HG03575 (cell line): ENCODE measurements around the gene DUSP10.

Experiments
- ATAC-seq: cut with Tn5 transposase; IDR thresholded peaks from one replicate; pipeline ENCODE4 v1.9.1; 2021; ENCODE audit not compliant: unreplicated experiment, insufficient number of reproducible peaks, low FRiP score; ENCODE audit errors: extremely low read depth

Gene DUSP10

GRCh38 chr1:221675880-221676800 lies 65.7 kb downstream of the DUSP10 start:
- no peak for ATAC-seq

DNA sequence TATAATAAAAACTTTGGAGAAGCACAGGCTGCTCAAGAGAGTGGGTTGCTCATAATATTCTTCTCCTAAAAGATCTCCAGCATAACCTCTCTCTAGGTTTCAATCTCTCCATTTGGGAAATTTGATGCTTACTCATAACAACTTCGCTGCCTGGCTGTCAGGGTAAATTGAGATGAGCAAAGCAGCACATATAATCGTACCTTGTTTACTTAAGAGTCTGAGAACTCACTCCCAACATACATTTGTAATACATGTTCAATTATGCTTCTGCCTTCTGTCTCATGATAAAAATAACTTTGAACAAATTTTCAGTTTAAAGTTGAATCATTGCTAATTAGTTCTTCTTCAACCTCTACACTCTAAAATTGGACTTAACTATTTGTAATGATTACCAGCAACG lies 68.9 kb downstream of the DUSP10 start:
- ATAC-seq = no peak

GRCh38 chr1:221672239-221672645 lies 69.6 kb downstream of the DUSP10 start:
- no peak for ATAC-seq

DNA sequence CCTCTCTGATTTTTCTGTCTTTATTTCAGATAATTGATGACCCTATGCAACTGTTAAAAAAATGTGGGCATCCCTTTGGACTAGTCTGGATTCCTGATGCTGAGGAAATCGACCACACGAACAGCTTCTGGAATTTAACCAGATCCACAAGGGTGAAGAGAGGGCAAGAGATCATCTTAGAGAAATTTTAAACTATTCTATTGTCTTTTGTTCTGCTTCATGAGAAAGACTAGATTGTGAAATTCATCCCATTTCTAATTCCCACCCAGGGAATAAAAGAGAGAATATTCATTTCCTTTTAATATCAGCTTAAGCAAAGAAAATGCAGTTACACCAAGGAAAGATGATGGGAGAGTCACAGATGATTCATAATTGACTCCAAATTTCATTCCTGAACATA lies 71.8 kb downstream of the DUSP10 start:
- no peak for ATAC-seq

- no peak for ATAC-seq
These were observed 72.4 kb downstream of the DUSP10 start for GRCh38 chr1:221669441-221669840.

GRCh38 chr1:221667504-221667903 lies 74.4 kb downstream of the DUSP10 start:
- no peak for ATAC-seq

DNA sequence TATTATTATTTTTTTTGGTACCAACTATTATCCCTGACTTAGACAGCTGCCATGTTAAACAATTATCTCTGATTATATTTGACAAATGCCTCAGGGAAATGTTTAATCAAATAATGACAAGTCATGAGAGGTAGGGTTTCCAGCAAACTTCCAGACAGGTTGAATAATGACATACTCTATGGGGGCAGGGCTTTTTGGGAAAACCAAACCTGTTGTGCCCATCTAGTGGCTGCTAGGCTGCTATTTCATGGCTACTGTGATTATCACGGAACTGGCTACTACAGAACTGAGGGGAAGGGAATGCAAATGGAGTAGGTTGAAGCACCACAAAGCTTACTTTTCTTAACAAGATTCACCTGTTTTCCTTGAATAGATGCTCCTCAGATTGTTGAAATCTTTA lies 77.6 kb downstream of the DUSP10 start:
- ATAC-seq = no peak

DNA sequence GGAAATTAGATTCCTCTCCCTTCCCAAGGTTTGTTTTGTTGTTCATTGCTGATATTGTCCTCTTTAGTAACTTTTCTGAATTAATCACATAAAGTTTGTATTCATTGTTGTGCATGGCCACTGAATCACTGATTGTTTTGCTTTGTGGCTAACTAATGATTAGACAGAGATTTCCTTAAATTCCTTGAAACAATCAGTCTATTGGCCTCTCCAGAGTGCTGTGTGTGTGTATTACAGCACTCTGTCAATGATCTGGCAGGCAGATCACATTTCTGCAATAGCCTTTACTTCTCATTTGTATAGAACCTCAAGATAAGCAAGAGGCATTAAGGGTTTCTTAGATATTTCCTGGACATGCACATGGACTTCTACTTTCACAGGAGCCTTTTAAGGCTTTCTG lies 78.6 kb downstream of the DUSP10 start:
- no peak for ATAC-seq

DNA sequence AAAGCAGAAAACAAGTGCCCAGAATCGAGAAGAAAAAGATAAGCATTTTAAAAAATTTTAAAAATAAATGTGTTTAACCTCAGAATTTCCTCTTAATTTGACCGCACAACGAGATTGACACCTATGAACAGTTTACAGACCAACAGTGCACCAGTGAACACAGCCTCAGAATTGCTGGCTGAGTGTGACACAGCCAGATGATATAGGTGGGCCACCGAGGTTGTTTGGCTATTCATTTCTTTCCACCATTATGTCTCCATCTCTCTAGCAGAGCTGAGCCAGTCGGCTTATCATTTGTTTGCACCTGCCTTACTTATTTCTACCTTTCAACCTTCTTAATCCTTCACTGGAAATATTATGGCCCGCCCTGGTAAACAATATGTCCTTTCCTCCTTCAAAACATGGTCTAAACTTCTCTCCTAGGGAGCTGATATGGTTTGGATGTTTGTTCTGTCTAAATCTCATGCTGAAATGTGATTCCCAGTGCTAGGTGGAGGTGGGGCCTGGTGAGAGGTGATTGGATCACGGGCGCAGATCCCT lies 86.1 kb downstream of the DUSP10 start:
- no peak for ATAC-seq
